ENCODE data around the gene CETP.
"Not testable (repeated sequence)": the region's sequence is repeated elsewhere in the genome, so short reads cannot be mapped to it uniquely, and the experiment has no call there.

Gene CETP

DNA sequence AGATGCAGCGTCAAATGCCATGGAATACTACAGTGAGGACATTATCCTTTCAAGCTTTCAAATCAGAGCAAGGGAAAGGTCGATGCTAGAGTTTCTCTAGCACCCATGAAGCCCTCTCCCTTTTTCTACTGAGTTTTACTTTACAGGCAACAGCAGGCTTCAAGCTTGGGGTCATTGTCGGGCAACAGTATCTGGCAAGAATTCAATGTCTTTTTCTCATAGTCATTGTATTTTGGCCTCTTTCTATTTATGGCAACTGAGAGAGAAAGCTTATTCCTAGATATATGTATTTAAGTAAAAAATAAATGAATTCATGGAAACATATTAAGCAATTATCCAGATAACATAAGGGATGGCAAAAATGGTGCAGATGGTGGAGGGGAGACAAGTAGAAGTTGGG lies 364 bp upstream of the CETP start:
- DNase-seq, result no peak

DNA sequence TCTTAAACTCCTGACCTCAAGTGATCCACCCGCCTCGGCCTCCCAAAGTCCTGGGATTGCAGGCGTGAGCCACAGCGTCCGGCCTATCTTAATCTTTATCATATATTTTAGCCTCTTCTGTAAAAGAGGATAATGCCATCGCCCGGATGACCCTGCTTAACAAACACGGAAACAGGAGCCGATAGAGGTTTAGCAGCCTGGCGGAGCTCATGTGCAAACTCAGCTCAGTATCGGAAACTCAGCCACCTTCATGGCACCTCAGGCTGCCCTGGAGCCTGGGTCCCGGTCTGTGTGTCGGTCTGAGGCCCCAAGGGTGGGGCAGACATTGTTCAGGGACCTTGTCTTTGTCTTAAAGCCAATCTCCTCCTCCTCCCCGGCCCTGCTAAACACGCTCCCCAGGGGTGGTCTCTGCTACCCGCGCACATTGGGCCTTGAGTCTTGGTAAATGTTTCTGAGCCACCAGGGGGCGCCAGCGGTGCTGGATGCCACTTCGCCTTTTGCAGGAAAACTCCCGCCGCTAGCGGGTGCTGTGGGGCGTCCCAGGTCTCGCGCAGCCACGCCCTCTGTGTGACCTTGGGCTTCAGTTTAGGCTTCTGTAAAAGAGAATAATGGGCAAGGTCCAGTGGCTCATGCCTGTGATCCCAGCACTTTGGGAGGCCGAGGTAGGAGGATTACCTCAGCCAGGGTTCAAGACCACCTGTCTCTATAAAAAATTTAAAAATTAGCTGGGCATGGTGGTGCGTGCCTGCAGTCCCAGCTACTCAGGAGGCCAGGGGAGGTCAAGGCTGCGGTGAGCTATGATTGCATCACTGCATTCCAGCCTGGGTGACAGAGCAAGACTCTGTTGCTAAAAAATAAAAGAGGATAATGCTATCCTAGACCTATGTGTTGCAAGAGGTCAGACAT lies 2.7 kb downstream of the CETP start:
- DNase-seq, result peak; percentile 89

DNA sequence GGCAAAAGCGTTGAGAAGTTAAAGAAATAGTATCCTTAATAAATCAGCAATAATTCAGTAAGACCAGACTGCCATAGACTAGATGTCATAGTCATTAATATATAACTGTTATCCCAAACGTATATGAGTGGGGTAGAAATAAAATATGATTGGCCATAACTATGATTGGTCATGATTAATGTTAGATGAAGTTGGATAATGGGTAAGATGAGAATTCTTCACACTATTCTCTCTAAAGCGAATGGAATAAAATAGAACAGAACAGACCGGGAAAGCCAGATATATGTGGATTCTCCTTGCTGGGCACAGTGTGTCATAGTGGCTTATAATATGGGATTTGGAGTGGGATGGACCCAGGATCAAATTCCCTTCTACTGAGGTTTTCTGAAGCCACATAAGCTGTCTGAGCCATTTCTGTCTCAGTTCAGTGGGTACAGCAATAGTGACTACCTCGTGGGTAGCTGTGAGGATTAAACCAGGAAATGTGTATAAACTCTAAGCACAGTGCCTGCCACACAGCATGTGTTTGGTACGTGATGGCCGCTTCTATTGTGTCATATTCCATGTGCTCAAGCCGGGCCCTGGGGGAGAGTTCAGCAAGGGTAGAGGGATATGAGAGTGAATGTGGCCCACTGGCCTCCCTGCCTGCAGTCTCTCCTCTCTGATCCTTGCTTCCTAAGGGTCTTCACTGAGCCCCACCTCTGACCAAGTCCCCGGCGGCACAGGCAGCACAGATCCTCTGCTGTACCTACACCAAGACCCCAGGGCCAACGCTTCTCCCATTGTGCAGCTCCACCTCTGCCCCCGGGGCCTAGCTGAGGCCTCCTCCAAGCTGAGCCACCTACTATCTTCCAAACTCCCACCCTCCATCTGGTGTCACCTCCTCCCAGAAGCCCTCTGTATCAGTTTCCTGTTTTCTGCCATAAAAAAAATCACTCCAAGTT lies 3.7 kb downstream of the CETP start:
- no peak for DNase-seq

DNA sequence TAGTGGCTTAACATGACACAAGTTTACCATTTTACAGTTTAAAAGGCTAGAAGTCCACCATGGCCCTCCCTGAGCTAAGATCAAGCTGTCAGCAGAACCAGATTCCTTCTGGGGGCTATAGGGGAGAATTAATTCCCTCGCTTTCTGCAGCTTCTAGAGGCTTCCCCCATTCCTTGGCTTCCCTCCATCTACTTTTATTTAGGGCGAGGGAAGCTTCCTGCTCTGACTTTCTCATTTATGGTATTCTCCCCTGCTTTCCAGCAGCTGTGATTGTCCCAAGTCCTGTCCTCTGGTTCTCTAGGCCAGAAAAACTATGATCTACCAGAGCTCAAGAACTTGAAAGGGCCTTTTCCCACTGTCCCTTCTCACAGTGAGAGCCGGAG lies 4.3 kb downstream of the CETP start:
- no peak for DNase-seq

DNA sequence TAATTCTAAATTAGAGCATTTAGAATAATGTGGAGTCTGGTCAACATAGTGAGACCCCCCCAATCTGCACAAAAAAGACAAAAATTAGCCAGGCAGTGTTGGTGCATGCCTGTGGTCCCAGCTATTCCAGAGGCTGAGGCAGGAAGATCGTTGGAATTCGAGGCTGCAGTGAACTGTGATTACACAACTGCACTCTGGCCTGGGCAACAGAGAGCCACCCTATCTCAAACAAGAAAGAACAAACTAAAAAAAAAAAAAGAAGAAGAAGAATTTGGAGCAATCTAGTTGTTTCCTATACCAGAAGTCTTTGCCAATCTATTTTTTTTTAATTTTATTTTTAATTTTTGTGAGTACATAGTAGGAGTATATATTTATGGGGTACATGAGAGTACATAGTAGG lies 6.0 kb downstream of the CETP start:
- DNase-seq, result no peak

DNA sequence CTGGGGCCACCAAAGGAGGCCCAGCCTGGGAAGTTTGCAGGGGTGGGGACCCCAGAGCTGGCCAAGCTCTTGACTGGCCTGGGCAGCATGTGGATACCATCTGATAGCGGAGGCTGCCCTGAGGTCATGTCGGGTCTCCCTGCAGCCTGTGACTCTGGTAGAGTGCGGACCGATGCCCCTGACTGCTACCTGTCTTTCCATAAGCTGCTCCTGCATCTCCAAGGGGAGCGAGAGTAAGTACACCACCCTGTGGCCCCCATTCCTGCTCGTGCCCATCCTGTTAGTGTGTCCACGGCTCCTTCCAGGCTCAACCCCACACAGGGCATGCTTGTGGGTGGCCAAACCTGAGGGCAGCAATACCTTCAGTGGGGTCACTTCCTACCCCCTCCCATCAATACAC lies 8.0 kb downstream of the CETP start:
- no peak for DNase-seq

DNA sequence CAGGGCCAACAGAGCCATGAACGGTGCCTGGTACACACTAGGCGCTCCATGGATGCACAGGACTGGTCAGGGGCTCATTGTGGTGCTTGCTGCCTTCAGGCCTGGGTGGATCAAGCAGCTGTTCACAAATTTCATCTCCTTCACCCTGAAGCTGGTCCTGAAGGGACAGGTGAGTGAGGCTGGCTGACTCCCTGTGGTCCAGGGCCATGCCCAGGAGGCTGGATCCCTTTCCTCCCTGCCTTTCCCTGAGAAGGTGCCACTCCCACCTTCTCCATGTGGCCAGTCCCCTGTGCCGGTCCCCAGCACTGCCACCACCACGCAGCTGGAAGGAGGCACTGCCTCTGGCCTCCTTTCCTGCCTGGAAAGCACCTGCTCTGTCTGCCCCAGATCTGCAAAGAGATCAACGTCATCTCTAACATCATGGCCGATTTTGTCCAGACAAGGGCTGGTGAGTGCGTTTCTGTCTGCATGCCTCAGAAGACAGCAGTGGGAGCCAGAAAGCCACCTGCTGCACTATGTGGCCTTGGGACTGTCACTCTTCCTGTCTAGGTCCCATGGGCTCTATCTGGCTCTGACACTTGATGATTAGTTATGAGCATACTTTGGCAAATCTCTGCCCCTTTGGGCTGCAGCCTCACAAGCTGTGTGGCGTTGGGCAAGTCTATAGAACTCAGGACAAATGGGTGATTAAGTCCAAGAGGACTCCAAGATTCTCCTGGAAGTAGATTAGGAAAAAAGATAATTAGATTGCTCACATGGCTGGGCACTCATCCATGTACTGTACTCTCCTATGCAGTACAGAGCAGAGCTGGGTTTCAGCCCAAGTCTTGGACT lies 9.4 kb downstream of the CETP start:
- DNase-seq, result peak; percentile 53

DNA sequence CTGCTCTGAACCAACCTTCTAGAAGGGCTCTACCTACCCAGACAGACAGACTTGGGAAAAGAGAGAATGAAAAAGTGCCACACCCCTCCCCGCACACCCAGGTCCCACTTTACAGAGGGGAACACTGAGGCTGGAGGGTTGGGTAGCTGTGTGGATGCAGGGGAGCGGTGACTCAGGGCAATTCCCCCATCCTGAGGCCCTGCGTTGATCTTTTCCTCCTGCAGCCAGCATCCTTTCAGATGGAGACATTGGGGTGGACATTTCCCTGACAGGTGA lies 10.0 kb downstream of the CETP start:
- no peak for DNase-seq

DNA sequence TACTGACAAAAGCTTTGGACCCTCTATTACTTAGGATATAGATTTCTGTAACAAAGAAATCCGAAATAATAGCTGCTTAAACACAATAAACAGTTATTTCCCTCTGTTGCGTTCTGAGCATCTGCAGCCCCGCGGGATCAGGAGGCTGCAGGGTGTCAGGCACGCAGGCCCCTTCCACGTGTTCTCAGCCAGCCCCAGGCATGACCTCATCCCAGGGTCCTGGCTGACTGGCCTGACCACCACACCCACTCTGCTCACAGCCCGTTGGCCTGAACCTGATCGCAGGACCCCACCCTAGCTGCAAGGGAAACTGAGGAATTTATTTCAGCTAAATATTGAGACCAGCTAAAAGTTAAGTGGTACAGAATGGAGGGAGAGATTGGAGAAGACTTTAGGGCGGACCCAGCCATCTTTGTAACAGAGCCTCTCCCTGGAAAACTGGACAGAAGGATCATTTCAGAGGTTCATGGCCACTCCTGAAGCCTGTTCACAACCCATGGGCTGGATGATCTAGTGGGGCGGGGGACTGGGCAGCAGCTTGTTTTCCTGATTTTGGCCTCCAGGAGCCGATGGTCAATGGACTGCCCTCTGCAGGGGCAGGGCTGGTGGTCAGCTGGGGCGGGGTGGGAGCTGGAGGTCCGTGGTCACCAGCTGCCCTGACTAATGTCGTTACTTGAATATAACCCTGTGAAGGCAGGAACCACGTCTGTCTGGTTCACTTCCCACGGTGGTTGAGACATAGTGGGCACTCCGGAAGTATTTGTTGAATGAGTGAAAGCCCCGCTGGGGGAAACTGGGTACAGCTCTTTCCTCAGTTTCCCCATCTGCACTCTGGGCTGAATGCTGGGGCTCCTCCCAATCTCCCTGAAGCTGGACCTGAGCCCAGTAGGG lies 10.9 kb downstream of the CETP start:
- no peak for DNase-seq

DNA sequence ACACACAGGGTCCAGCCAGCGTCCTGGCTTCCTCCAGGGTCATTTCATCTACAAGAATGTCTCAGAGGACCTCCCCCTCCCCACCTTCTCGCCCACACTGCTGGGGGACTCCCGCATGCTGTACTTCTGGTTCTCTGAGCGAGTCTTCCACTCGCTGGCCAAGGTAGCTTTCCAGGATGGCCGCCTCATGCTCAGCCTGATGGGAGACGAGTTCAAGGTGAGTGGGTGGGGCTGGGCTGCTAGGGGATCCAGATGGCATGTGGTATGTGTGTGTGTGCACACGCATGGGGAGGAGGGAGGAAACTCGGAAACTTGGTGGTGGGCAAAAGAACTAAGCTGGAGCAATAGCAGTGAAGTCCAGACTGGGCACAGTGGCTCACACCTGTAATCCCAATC lies 11.5 kb downstream of the CETP start:
- no peak for DNase-seq

DNA sequence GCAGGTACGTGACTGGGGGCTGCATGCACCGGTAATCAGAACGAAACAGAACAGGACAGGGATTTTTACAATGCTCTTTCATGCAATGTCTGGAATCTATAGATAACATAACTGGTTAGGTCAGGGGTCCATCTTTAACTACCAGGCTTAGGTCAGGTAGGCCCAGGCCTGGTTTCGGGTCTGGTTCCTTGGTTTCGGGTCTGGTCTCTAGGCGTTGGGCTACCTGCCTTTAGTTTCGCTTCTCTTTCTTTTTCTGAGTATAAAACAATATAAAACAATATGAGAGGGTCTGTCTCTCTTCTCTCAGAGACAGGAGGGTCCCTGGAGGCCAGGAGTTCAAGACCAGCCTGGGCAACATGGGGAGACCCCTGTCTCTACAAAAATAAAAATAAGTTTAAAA lies 12.1 kb downstream of the CETP start:
- DNase-seq, result not testable (repeated sequence)

DNA sequence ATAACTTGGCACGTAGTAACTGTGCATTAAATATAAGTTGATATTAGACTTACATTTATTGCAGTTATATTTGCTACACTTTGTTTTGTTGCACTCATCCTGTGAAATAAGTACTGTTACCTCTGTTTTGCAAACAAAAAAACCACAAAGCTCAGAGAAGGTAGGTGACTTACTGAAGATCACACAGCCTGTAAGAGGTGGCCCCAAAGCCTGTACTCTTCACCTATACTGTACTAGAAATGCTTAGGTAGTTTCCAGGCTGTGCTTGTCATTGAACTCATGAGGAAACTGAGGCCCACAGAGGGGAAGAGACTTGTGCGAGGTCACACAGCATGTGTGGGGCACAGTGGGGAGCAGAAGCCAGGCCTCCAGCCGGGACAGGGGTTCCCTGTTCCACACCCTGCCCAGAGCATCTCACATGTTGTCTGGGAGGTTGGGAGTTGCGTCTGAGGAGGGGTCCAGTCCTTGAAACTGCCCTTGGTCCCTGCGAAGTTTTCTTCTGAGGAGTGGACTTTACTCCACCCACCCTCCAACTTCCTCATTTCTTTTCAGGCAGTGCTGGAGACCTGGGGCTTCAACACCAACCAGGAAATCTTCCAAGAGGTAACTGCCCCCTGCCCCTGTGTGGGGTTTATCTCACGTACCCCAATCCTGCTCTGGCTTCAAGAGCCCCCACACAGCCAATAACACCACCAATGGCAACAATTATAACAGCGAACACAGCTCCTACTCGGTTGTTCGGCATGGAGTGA lies 13.0 kb downstream of the CETP start:
- DNase-seq, result no peak

DNA sequence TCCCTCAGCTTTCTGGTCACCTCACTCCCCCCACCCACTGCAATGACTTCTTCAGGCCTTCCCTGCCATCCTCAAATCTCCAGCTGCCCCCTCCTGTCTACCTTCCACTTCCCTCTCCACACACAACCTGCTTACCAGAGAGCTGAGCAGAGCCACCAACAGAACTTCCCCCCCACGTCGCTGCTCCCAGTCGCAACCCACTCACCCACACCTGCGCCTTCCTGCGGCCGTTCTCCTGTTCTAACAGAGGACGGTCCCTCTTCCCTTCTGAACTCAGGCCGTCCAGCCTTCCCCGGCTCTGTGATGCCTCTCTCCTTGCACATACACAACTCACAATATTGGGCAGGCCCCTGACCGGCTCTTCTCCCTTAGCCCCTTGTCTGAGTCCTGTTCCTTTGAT lies 14.0 kb downstream of the CETP start:
- no peak for DNase-seq

DNA sequence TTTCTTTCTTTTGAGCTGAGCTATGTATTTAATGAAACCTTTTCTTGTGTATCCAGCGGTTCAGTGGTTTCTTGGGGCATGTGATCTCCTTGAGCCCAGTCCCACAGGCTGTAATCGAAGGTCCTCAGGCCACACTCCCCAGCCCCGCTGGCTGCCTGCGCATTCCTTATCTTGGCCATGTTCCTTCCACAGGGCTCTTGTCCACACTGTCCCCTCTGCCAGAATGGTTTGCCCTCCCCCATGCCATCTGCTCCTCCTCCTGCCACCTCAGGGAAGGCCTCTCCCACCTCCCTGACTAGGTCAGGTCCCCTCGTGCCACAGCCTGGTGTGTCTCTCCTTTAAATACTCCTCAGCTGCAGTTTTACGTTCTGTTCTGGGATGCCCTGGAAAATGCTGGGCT lies 15.5 kb downstream of the CETP start:
- DNase-seq, result no peak

DNA sequence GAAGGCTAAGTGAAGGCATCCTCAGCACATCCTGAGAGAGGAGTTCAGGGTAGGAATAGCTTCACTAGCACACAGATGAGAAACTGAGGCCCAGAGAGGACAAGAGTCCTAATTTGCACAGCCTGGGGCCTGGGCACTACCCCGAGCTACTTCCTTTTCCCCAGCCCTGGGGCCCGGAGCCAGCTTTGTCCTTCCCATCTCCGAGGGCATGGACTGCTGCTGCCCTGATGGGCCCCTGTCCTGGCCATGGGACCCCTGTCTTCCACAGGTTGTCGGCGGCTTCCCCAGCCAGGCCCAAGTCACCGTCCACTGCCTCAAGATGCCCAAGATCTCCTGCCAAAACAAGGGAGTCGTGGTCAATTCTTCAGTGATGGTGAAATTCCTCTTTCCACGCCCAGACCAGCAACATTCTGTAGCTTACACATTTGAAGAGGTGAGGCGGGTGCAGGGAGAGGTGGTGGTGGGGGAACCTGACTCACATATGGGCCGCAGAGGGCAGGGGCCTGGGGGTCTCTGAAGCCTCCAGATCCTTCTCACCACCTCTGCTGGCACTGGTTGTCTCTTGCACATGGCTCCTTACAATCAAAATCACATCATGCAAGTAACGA lies 16.2 kb downstream of the CETP start:
- no peak for DNase-seq

DNA sequence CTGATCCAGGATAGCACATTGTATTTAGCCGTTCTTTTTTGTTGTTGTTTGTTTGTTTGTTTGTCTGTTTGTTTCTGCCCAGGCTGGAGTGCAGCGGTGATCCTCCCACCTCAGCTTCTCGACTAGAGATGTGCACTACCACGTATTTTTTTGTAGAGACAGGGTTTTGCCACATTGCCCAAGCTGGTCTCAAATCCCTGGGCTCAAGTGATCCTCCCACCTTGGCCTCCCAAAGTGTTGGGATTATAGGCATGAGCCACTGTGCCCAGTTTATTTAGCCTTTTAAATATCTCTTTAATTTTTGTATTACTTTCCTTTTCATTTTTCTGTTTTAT lies 18.4 kb downstream of the CETP start:
- DNase-seq, result no peak

DNA sequence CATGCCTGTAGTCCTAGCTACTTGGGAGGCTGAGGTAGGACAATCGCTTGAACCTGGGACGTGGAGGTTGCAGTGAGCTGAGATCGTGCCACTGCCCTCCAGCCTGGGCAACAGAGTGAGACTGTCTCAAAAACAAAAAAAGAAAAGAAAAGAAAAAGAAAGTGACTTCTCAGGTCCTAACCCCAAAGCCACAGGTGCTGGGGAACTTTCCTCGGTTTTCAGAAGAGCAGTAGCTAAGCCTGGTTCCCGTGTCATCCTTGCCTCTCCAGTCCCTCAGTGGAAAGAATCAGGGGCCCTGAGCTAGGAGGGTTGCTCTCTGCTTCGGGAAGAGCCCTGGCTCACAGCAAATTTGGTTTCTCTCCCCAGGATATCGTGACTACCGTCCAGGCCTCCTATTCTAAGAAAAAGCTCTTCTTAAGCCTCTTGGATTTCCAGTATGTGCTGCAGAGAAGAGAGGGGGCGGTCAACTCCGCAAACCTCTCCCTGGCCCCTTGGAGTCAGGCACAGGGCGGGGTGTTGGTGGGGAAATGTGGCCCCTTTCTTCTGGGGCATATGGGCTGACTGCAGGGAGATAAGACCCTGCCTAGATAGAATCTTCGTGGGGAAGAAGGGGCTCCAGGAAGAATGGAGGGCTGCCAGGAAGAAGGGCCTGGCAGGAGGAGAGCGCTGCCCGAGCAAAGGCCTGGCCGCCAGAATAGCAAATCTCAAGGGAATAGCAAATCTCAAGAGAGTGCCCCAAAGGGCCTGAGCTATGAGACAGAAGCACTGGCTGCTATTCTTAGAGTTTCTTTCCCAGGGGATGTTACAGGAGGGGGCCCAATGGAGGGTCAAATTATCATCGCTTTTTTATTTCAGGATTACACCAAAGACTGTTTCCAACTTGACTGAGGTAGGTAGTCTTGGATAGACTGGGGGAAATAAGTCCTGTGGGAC lies 19.3 kb downstream of the CETP start:
- no peak for DNase-seq

DNA sequence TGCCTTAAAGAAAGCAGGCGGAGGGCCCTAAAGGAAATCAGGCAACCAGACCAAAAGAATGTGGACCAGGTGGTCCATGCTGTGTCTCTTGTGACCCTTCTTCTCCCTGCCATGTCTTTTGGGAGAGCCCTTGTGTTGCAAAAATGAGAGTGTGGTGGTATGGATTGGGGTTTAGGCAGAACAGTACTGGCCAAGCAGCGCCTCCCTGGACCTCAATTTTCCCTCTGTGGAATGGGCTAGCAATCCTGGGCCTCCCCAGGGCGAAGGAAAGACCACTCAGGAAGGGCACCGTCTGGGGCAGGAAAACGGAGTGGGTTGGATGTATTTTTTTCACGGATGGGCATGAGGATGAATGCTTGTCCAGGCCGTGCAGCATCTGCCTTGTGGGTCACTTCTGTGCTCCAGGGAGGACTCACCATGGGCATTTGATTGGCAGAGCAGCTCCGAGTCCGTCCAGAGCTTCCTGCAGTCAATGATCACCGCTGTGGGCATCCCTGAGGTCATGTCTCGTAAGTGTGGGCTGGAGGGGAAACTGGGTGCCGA lies 20.1 kb downstream of the CETP start:
- no peak for DNase-seq

DNA sequence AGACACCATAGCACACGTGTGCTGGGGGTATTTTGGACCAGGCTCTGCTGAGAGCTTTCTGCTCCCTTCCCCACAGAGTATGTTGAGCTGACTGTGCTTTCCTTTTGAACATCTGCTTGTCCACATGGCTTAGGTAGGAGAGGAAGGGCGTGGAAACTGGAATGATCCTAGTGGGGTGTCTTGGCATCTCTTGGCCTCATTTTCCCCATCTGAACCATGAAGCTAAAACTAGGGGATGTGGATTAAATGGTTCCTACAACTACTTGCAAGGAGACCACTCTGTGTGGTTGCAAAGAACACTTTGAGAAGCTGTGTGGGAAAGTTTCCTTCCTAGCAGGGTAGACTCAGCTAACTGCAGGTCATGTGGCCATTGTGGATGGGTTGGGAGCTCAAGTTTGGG lies 20.9 kb downstream of the CETP start:
- DNase-seq, result no peak
